HEK293T (cell line): ENCODE data around the gene GNG12.

Experiments
- CTCF ChIA-PET: fragments of 350-600 bp; formaldehyde crosslinking; extraction: SDS; loops from one replicate; lab custom pipeline; 2021; ENCODE audit warnings: antibody characterized with exemption, inconsistent platforms; lab: Yijun Ruan, JAX
- POLR2A ChIA-PET: fragments of 350-600 bp; formaldehyde crosslinking; extraction: SDS; loops from one replicate; lab custom pipeline; 2020; ENCODE audit warnings: antibody characterized with exemption, inconsistent platforms; lab: Yijun Ruan, JAX
- DNase-seq: peaks from one replicate; pipeline ENCODE4 v3.0.0; 2012; ENCODE audit warnings: mixed read lengths; ENCODE audit errors: extremely low spot score
- ARNT ChIP-seq: fragments of 450-650 bp; IDR thresholded peaks from 2 replicates; pipeline ENCODE4 v1.6.1; 2017; ENCODE audit warnings: mild to moderate bottlenecking
- BHLHE40 ChIP-seq: fragments of 450-650 bp; IDR thresholded peaks from 2 replicates; pipeline ENCODE4 v1.6.1; 2016; ENCODE audit warnings: mild to moderate bottlenecking, moderate library complexity, borderline replicate concordance
- CTBP1 ChIP-seq: fragments of 450-650 bp; IDR thresholded peaks from 2 replicates; pipeline ENCODE4 v1.6.1; 2016; ENCODE audit warnings: borderline replicate concordance
- ELF4 ChIP-seq: fragments of 450-650 bp; IDR thresholded peaks from 2 replicates; pipeline ENCODE4 v1.6.1; 2017; ENCODE audit warnings: antibody characterized with exemption
- FOXA1 ChIP-seq: fragments of 450-650 bp; IDR thresholded peaks from 2 replicates; pipeline ENCODE4 v1.6.1; 2016; ENCODE audit warnings: mild to moderate bottlenecking
- FOXK2 ChIP-seq: fragments of 450-650 bp; IDR thresholded peaks from 2 replicates; pipeline ENCODE4 v1.6.1; 2016; ENCODE audit warnings: mild to moderate bottlenecking
- FOXM1 ChIP-seq: fragments of 450-650 bp; IDR thresholded peaks from 2 replicates; pipeline ENCODE4 v1.6.1; 2017; ENCODE audit warnings: mild to moderate bottlenecking, borderline replicate concordance
- HDGF ChIP-seq: fragments of 450-650 bp; IDR thresholded peaks from 2 replicates; pipeline ENCODE4 v1.6.1; 2017; ENCODE audit warnings: antibody characterized with exemption, borderline replicate concordance
- L3MBTL2 ChIP-seq: fragments of 450-650 bp; conservative IDR thresholded peaks from 2 replicates; pipeline ENCODE4 v1.6.1; 2016; ENCODE audit warnings: mild to moderate bottlenecking
- LEF1 ChIP-seq: fragments of 450-650 bp; IDR thresholded peaks from 2 replicates; pipeline ENCODE4 v1.6.1; 2017; ENCODE audit warnings: mild to moderate bottlenecking, borderline replicate concordance
- NFRKB ChIP-seq: fragments of 450-650 bp; IDR thresholded peaks from 2 replicates; pipeline ENCODE4 v1.6.1; 2016; ENCODE audit warnings: mild to moderate bottlenecking, moderate library complexity
- SP1 ChIP-seq: fragments of 450-650 bp; IDR thresholded peaks from 2 replicates; pipeline ENCODE4 v1.6.1; 2017
- SUZ12 ChIP-seq: fragments of 450-650 bp; IDR thresholded peaks from 2 replicates; pipeline ENCODE4 v1.6.1; 2016; ENCODE audit warnings: mild to moderate bottlenecking
- TARDBP ChIP-seq: fragments of 450-650 bp; IDR thresholded peaks from 2 replicates; pipeline ENCODE4 v1.6.1; 2016
- ZNF384 ChIP-seq: fragments of 450-650 bp; IDR thresholded peaks from 2 replicates; pipeline ENCODE4 v1.6.1; 2016
- TF ChIP-seq, protein P1 (sequence below): fragments of 450-650 bp; IDR thresholded peaks from 2 replicates; pipeline ENCODE4 v1.6.1; 2016

Gene GNG12

GRCh38 chr1:67708606-67709005 is 124.7 kb downstream of the GNG12 start:
- DNase-seq = no peak
- ChIA-PET POLR2A (interaction anchor here (2.4 kb wide), 1 partner anchor 22 kb away, joined by 5 read pairs; no protein-coding TSS in a partner anchor), CTCF (interaction anchor here (0.8 to 1.2 kb wide), 2 partner anchors 52 to 173 kb away, joined by 3 read pairs; no protein-coding TSS in a partner anchor)
- TF ChIP-seq SUZ12 (no peak), SP1 (no peak), ARNT (no peak), FOXA1 (no peak), BHLHE40 (no peak), CTBP1 (no peak), FOXK2 (no peak), LEF1 (no peak), L3MBTL2 (no peak), HDGF (no peak), TARDBP (no peak), NFRKB (no peak), ELF4 (no peak)
- TF ChIP-seq, protein P1, sequence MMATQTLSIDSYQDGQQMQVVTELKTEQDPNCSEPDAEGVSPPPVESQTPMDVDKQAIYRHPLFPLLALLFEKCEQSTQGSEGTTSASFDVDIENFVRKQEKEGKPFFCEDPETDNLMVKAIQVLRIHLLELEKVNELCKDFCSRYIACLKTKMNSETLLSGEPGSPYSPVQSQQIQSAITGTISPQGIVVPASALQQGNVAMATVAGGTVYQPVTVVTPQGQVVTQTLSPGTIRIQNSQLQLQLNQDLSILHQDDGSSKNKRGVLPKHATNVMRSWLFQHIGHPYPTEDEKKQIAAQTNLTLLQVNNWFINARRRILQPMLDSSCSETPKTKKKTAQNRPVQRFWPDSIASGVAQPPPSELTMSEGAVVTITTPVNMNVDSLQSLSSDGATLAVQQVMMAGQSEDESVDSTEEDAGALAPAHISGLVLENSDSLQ = no peak

GRCh38 chr1:67705735-67706453 is 127.4 kb downstream of the GNG12 start:
- CTCF ChIA-PET = interaction anchor here (1.0 kb wide), 1 partner anchor 54 kb away, joined by 4 read pairs; no protein-coding TSS in a partner anchor
- TF ChIP-seq BHLHE40 = no peak
- no peak for TF ChIP-seq SUZ12
- TF ChIP-seq ZNF384 = no peak
- no peak for TF ChIP-seq TARDBP
- TF ChIP-seq HDGF = no peak
- POLR2A ChIA-PET = interaction anchor here (1.1 to 3.2 kb wide), 2 partner anchors 19 to 21 kb away, joined by 6 to 13 read pairs; partner anchors contain the start of gene GADD45A
- no peak for DNase-seq

DNA sequence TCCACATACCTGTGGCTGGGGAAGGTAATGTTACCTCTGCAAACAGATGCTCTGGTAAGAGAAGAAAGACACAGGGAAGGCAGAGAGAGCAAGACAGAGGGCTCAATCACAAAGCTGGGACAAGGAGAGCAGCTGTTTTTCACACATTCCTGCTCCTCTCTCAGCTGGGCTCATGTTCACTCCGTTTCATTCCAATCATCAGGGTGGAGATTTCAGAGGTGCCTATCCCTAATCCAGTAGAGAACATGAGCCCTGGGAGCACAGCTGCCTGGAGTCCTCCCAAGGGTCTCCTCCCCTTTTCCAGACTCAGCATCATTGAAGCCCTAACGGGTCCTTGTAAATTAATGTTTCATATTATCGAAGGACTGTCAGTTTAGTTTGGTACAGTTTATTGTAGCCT is 128.9 kb downstream of the GNG12 start:
- ChIA-PET POLR2A (interaction anchor here (1.1 to 3.2 kb wide), 2 partner anchors 9 to 19 kb away, joined by 3 to 13 read pairs; partner anchors contain the start of gene GADD45A), CTCF (interaction anchor here (0.6 kb wide), 1 partner anchor 11 kb away, joined by 3 read pairs; no protein-coding TSS in a partner anchor)
- no peak for DNase-seq
- no peak for TF ChIP-seq BHLHE40
- TF ChIP-seq ARNT = no peak
- no peak for TF ChIP-seq SUZ12
- no peak for TF ChIP-seq FOXK2
- TF ChIP-seq, protein P1 = no peak
- TF ChIP-seq TARDBP = no peak
- TF ChIP-seq ZNF384 = no peak
- no peak for TF ChIP-seq LEF1
- no peak for TF ChIP-seq ELF4
- no peak for TF ChIP-seq L3MBTL2
- TF ChIP-seq SP1 = no peak
- TF ChIP-seq FOXM1 = no peak
- TF ChIP-seq FOXA1 = no peak
- no peak for TF ChIP-seq NFRKB
- no peak for TF ChIP-seq CTBP1
- TF ChIP-seq HDGF = no peak

DNA sequence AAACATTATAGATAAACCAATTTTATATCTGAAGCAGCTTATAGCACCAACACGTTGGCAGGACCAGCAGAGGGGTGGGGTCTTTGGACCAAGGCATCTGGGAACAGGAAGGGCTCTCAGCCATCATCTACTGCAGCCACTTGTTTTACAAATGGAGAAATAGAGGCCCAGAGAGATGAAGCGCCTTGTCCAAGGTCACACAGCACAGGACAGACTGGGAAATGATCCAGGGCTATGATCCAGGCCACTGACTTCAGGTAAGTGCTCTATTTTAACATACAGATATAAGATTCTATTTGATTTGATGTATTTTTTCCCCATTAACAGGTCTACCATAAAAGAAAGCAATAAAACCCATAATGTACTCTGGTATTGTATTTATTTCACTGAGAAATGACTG is 131.4 kb downstream of the GNG12 start:
- POLR2A ChIA-PET = interaction anchor here (1.4 to 4.2 kb wide), 3 partner anchors 10 to 26 kb away, joined by 3 to 42 read pairs (median 10); partner anchors contain the start of gene GADD45A
- TF ChIP-seq ARNT (no peak), LEF1 (no peak)
- no peak for DNase-seq
- CTCF ChIA-PET = interaction anchor here (1.1 to 1.4 kb wide), 2 partner anchors 9 to 12 kb away, joined by 3 to 4 read pairs; no protein-coding TSS in a partner anchor

- peak; percentile 91 for DNase-seq
- no peak for TF ChIP-seq FOXK2
- TF ChIP-seq FOXM1 = no peak
- peak; percentile 35; the same call in 1 of the 2 replicates for TF ChIP-seq L3MBTL2
- TF ChIP-seq SP1 = no peak
- no peak for TF ChIP-seq ZNF384
- TF ChIP-seq HDGF = peak; percentile 63; the same call in 1 of the 2 replicates
- TF ChIP-seq, protein P1 = no peak
- TF ChIP-seq FOXA1 = no peak
- TF ChIP-seq CTBP1 = peak; percentile 98
- TF ChIP-seq ARNT = peak; percentile 68; the same call in 1 of the 2 replicates
- no peak for TF ChIP-seq SUZ12
- TF ChIP-seq BHLHE40 = no peak
- no peak for TF ChIP-seq NFRKB
- ChIA-PET CTCF (interaction anchor here (0.6 to 1.6 kb wide), 10 partner anchors 9 to 616 kb away, joined by 3 to 8 read pairs (median 4); no protein-coding TSS in a partner anchor), POLR2A (interaction anchor here (0.6 to 4.2 kb wide), 4 partner anchors 11 to 57 kb away, joined by 3 to 42 read pairs (median 8); partner anchors contain the start of gene GADD45A)
These were observed 132.4 kb downstream of the GNG12 start for GRCh38 chr1:67700692-67701410.
